ENCODE measurements around the gene TMEM175. TPM values are rescaled to one million over a fixed set of nuclear protein-coding genes. Genes with fewer than 3 reads are reported as not detected.

Gene TMEM175
- total RNA-seq, 1 experiment from 2014 or later: 10.0 TPM

GRCh38 chr4:960140-960635, 27.9 kb downstream of the TMEM175 start:
- no peak for DNase-seq (ENCODE audit: low spot score)

GRCh38 chr4:960636-961350, 28.5 kb downstream of the TMEM175 start:
- no peak for DNase-seq (ENCODE audit: low spot score)
- intact Hi-C loops (cut with micrococcal nuclease; ENCODE audit: unreplicated experiment): no loop called here
- Histone ChIP-seq H3K9me3 (ENCODE audit: low read depth, low read length, poor library complexity, severe bottlenecking) (no peaks in the 10 kb centered on the region), H3K36me3 (ENCODE audit: insufficient read depth, low read length, poor library complexity, severe bottlenecking) (no peaks in the 10 kb centered on the region), H3K27ac (ENCODE audit: low read depth, low read length, poor library complexity, severe bottlenecking) (no peak overlapping the region), H3K4me1 (ENCODE audit: insufficient read depth, low read length, poor library complexity, severe bottlenecking) (no peaks in the 10 kb centered on the region), H3K27me3 (replicated peaks; ENCODE audit: insufficient read depth, low read depth, low read length, poor library complexity) (no peaks in the 10 kb centered on the region), H3K4me3 (ENCODE audit: low read depth, low read length, poor library complexity, severe bottlenecking) (no peak overlapping the region)
- TF ChIP-seq, protein P1, sequence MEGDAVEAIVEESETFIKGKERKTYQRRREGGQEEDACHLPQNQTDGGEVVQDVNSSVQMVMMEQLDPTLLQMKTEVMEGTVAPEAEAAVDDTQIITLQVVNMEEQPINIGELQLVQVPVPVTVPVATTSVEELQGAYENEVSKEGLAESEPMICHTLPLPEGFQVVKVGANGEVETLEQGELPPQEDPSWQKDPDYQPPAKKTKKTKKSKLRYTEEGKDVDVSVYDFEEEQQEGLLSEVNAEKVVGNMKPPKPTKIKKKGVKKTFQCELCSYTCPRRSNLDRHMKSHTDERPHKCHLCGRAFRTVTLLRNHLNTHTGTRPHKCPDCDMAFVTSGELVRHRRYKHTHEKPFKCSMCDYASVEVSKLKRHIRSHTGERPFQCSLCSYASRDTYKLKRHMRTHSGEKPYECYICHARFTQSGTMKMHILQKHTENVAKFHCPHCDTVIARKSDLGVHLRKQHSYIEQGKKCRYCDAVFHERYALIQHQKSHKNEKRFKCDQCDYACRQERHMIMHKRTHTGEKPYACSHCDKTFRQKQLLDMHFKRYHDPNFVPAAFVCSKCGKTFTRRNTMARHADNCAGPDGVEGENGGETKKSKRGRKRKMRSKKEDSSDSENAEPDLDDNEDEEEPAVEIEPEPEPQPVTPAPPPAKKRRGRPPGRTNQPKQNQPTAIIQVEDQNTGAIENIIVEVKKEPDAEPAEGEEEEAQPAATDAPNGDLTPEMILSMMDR (conservative IDR thresholded peaks at IDR 0.05; ENCODE audit: low read depth, low read length): no peak
- TF ChIP-seq EZH2 (IDR thresholded peaks at IDR 0.05; ENCODE audit: borderline replicate concordance, low read depth, low read length, poor library complexity, severe bottlenecking): no peak
- ChIA-PET CTCF (no interaction called here), POLR2A (ENCODE audit: low non-redundant PET) (no interaction called here)
- BruUV-seq (replicated peaks): no TSS peak

More at GRCh38 chr4:960140-960635, 27.9 kb downstream of the TMEM175 start:
- no peaks in the 10 kb centered on the region for H3K4me1 ChIP-seq (ENCODE audit: insufficient read depth, low read length, poor library complexity, severe bottlenecking)
- ChIA-PET POLR2A (ENCODE audit: low non-redundant PET) (no interaction called here), CTCF (no interaction called here)
- H3K9me3 ChIP-seq (ENCODE audit: low read depth, low read length, poor library complexity, severe bottlenecking): no peaks in the 10 kb centered on the region
- no peak overlapping the region for H3K4me3 ChIP-seq (ENCODE audit: low read depth, low read length, poor library complexity, severe bottlenecking)
- TF ChIP-seq, protein P1 (conservative IDR thresholded peaks at IDR 0.05; ENCODE audit: low read depth, low read length): no peak
- no peak for TF ChIP-seq EZH2 (IDR thresholded peaks at IDR 0.05; ENCODE audit: borderline replicate concordance, low read depth, low read length, poor library complexity, severe bottlenecking)
- BruUV-seq (replicated peaks): no TSS peak
- no peaks in the 10 kb centered on the region for H3K36me3 ChIP-seq (ENCODE audit: insufficient read depth, low read length, poor library complexity, severe bottlenecking)
- intact Hi-C loops (cut with micrococcal nuclease; ENCODE audit: unreplicated experiment): no loop called here
- H3K27me3 ChIP-seq (replicated peaks; ENCODE audit: insufficient read depth, low read depth, low read length, poor library complexity): no peaks in the 10 kb centered on the region
- H3K27ac ChIP-seq (ENCODE audit: low read depth, low read length, poor library complexity, severe bottlenecking): no peak overlapping the region

- intact Hi-C loops (cut with micrococcal nuclease; ENCODE audit: unreplicated experiment): no loop called here
- Histone ChIP-seq H3K27me3 (replicated peaks; ENCODE audit: insufficient read depth, low read depth, low read length, poor library complexity) (no peaks in the 10 kb centered on the region), H3K9me3 (ENCODE audit: low read depth, low read length, poor library complexity, severe bottlenecking) (no peaks in the 10 kb centered on the region), H3K27ac (ENCODE audit: low read depth, low read length, poor library complexity, severe bottlenecking) (no peak overlapping the region), H3K4me3 (ENCODE audit: low read depth, low read length, poor library complexity, severe bottlenecking) (no peak overlapping the region), H3K36me3 (ENCODE audit: insufficient read depth, low read length, poor library complexity, severe bottlenecking) (no peaks in the 10 kb centered on the region), H3K4me1 (ENCODE audit: insufficient read depth, low read length, poor library complexity, severe bottlenecking) (no peaks in the 10 kb centered on the region)
- ChIA-PET POLR2A (ENCODE audit: low non-redundant PET) (no interaction called here), CTCF (no interaction called here)
- no peak for TF ChIP-seq EZH2 (IDR thresholded peaks at IDR 0.05; ENCODE audit: borderline replicate concordance, low read depth, low read length, poor library complexity, severe bottlenecking)
- TF ChIP-seq, protein P1 (conservative IDR thresholded peaks at IDR 0.05; ENCODE audit: low read depth, low read length): no peak
- BruUV-seq (replicated peaks): no TSS peak
- DNase-seq (ENCODE audit: low spot score): no peak
Measured at GRCh38 chr4:961351-962230, 29.3 kb downstream of the TMEM175 start.
